Uterus (tissue), 4 donors: ENCODE results near the gene KIFC1. TPM values are rescaled to one million over a fixed set of nuclear protein-coding genes. Genes with fewer than 3 reads are reported as not detected.
"Not testable (repeated sequence)": the region's sequence is repeated elsewhere in the genome, so short reads cannot be mapped to it uniquely, and the experiment has no call there.

Experiments
- DNase-seq, 2 donors: peaks; one replicate each; pipeline ENCODE4 v3.0.0-alpha.2; 2019 to 2020
- H3K27ac ChIP-seq, 2 donors: fragments of 200-600 bp; sonication (generic); 1 replicate in 1 of 2; 2 replicates in 1 of 2; pipeline ENCODE4 v1.5.1; 2016 to 2018
- H3K27me3 ChIP-seq, 2 donors: fragments of 200-600 bp; sonication (generic); one replicate each; pipeline ENCODE4 v1.5.1; 2018 to 2019; ENCODE audit warnings: control low read depth in 1 of 2
- H3K36me3 ChIP-seq, 2 donors: fragments of 200-600 bp; sonication (generic); one replicate each; pipeline ENCODE4 v1.5.1; 2019; ENCODE audit warnings: control low read depth in 1 of 2
- H3K4me1 ChIP-seq, 2 donors: fragments of 200-600 bp; sonication (generic); one replicate each; pipeline ENCODE4 v1.5.1; 2018 to 2019; ENCODE audit warnings: control low read depth in 1 of 2
- H3K4me3 ChIP-seq, 2 donors: fragments of 200-600 bp; sonication (generic); 1 replicate in 1 of 2; 2 replicates in 1 of 2; pipeline ENCODE4 v1.5.1; 2018 to 2019; ENCODE audit warnings: mild to moderate bottlenecking in 1 of 2
- H3K9me3 ChIP-seq, 2 donors: fragments of 200-600 bp; sonication (generic); one replicate each; pipeline ENCODE4 v1.5.1; 2019; ENCODE audit warnings: control low read depth in 1 of 2
- POLR2A ChIP-seq, 2 donors: fragments of 450-650 bp; IDR thresholded peaks; one replicate each; pipeline ENCODE4 v1.6.1; 2016; ENCODE audit warnings: antibody characterized with exemption in 2 of 2, mild to moderate bottlenecking in 1 of 2, moderate library complexity in 1 of 2
- intact Hi-C: fragments of 100-400 bp; cut with DNase I; formaldehyde crosslinking; loops from one replicate; pipeline ENCODE4 v1.15.1; 2023; ENCODE audit warnings: low total_unique reads
- total RNA-seq, 4 donors: library from RNA; depleted of rRNA in 3 of 4; stranded (reverse); fragments of >200 nt in 3 of 4; gene quantifications; one replicate each; pipeline versions ENCODE4 v1.1.0 to v1.2.4, GENCODE V29; 2014 to 2023
- TF ChIP-seq, protein P1 (sequence below), 4 experiments: fragments of 200-600 bp in 2 of 4; fragments of 450-650 bp in 2 of 4; sonication (generic) in 2 of 4; IDR thresholded peaks; one replicate each; pipeline ENCODE4 v1.5.1; 2016 to 2019; ENCODE audit warnings: antibody characterized with exemption in 4 of 4, mild to moderate bottlenecking in 2 of 4, moderate library complexity in 1 of 4
- donor health status: DM: yes; HTN: yes; CAD: no.

Gene KIFC1
- total RNA-seq, 4 donors from 2014 or later = 1.8 to 20.0 TPM; not detected in 2

DNA sequence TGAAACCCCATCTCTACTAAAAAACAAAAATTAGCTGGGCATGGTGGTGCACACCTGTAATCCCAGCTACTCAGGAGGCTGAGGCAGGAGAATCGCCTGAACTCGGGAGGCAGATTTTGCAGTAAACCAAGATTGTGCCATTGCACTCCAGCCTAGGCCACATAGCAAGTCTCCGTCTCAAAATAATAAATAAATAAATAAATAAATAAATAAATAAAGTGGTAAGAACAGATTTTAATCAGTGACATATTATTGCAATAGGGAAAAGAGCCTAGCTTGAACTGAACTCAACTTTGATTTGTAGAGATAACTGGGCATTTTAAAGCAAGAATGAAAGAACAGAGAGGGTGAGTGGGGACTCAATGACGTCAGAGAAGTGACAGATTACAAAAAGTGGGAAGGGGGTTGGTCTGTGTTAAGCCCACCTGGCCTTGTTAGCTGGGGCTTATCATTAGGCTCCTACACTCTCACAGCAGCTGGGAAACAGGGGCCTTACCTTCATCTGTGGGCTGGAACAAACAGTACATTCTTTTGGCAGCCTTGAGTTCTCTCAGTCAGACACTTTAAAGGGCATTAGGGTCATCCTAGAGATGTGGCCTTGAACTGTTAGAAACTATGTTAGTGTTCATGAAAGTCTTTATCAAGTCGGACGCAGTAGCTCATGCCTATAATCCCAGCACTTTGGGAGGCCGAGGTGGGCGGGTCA is 24.5 kb upstream of the KIFC1 start:
- intact Hi-C loops = no loop called here
- H3K4me3 ChIP-seq = no peak overlapping the region
- no peaks in the 10 kb centered on the region for H3K36me3 ChIP-seq
- no peaks in the 10 kb centered on the region for H3K4me1 ChIP-seq
- DNase-seq = no peak
- H3K27me3 ChIP-seq = no peaks in the 10 kb centered on the region
- H3K9me3 ChIP-seq = no peaks in the 10 kb centered on the region
- TF ChIP-seq, protein P1, sequence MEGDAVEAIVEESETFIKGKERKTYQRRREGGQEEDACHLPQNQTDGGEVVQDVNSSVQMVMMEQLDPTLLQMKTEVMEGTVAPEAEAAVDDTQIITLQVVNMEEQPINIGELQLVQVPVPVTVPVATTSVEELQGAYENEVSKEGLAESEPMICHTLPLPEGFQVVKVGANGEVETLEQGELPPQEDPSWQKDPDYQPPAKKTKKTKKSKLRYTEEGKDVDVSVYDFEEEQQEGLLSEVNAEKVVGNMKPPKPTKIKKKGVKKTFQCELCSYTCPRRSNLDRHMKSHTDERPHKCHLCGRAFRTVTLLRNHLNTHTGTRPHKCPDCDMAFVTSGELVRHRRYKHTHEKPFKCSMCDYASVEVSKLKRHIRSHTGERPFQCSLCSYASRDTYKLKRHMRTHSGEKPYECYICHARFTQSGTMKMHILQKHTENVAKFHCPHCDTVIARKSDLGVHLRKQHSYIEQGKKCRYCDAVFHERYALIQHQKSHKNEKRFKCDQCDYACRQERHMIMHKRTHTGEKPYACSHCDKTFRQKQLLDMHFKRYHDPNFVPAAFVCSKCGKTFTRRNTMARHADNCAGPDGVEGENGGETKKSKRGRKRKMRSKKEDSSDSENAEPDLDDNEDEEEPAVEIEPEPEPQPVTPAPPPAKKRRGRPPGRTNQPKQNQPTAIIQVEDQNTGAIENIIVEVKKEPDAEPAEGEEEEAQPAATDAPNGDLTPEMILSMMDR (IDR thresholded peaks at IDR 0.05) = no peak
- no peak for TF ChIP-seq POLR2A (IDR thresholded peaks at IDR 0.05)
- H3K27ac ChIP-seq = no peak overlapping the region

DNA sequence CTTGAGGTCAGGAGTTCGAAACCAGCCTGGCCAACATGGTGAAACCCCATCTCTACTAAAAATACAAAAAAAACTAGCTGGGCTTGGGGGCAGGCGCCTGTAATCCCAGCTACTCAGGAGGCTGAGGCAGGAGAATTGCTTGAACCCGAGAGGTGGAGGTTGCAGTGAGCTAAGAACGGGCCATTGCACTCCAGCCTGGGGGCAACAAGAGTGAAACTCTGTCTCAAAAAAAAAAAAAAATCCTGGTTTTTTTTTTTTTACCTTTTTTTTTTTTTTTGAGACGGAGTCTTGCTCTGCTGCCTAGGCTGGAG is 24.0 kb upstream of the KIFC1 start:
- H3K27ac ChIP-seq, H3K4me3 ChIP-seq, H3K9me3 ChIP-seq, H3K4me1 ChIP-seq, DNase-seq, H3K36me3 ChIP-seq, intact Hi-C loops, H3K27me3 ChIP-seq: not testable (repeated sequence)

DNA sequence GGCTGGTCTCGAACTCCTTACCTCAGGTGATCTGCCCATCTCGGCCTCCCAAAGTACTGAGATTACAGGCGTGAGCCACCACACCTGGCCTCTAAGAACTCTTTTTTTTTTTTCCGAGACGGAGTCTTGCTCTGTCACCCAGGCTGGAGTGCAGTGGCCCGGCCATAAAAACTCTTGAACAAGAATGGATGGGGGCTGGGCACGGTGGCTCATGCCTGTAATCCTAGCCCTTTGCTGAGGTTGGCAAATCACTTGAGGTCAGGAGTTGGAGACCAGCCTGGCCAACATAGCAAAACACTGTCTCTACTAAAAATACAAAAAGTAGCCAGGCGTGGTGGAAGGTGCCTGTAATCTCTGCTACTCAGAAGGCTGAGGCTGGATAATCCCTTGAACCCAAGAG is 19.7 kb upstream of the KIFC1 start:
- peaks cover 0 to 13% of the 10 kb centered on the region in 2 donors for H3K4me1 ChIP-seq
- H3K9me3 ChIP-seq, DNase-seq, H3K36me3 ChIP-seq, intact Hi-C loops, H3K27ac ChIP-seq, H3K27me3 ChIP-seq, H3K4me3 ChIP-seq: not testable (repeated sequence)

DNA sequence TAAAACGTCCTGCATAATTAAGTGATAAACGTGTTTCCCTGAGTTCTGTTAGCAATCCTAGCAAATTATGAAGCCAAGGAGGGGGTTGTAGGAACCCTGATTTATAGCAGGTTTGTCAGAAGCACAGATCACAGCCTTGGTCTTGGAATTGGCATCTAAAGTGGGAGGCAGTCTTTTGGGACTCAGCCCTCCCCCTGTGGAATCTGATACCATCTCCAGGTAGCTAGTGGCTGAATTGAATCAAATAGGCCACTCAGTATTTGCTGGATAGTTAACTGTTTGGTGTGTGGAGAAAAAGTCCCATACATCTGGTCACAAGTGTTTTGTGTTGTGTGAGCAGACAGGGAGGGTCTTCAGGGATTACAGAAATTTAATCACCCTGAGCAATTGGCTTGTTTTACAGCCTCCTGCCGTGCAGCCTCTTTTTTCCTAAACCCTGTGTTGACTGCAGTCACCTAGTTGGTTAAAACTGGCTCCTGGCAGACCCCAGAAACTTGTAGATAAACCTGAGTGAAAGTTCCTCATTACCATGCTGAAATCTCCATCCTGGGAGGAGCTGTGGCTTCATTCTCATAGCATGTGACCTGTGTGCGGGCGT is 19.0 kb upstream of the KIFC1 start:
- TF ChIP-seq POLR2A (IDR thresholded peaks at IDR 0.05) = no peak
- TF ChIP-seq, protein P1 (IDR thresholded peaks at IDR 0.05) = no peak
- no peak overlapping the region for H3K4me3 ChIP-seq
- no peak overlapping the region for H3K27ac ChIP-seq
- intact Hi-C loops = no loop called here
- H3K27me3 ChIP-seq = no peaks in the 10 kb centered on the region
- no peaks in the 10 kb centered on the region for H3K9me3 ChIP-seq
- H3K36me3 ChIP-seq = no peaks in the 10 kb centered on the region
- H3K4me1 ChIP-seq = peaks cover 0 to 13% of the 10 kb centered on the region in 2 donors
- no peak for DNase-seq

DNA sequence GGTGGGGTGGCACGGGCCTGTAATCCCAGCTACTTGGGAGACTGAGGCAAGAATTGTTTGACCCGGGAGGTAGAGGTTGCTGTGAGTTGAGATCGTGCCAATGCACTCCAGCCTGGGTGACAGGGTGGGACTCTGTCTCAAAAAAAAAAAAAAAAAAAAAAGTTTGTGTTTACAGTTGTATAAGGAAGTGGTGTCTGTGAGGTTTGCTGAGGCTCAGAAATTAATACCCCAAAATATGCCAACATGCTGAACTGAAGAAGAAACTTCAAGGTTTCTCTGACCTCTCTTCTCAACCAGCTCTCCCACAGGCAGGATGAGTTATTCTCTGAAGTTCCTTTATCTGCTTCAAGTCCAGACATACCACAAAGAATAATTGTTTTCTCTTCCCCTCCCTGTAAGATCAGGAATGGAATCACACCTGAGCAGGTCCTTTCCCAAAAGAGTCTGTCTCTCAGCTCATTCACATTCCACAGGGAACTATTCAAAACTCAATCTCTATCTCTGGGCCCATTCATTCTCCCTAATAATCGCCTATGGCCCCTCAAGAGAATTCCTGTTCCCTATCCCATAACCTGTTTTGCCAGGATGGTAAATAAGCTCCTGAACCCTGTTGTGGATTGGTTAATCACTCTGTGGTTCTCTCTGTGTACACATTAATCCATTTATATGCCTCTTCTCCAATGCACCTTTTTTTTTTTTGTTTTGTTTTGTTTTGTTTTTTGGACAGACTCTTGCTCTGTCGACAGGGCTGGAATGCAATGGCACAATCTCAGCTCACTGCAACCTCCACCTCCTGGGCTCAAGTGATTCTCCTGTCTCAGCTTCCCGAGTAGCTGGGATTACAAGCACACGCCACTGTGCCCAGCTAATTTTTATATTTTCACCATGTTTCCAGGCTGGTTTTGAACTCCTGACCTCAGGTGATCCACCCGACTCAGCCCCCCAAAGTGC is 17.4 kb upstream of the KIFC1 start:
- Histone ChIP-seq H3K36me3 (no peaks in the 10 kb centered on the region), H3K27ac (peak overlapping the region; percentile 85 to 87), H3K27me3 (no peaks in the 10 kb centered on the region), H3K9me3 (no peaks in the 10 kb centered on the region), H3K4me1 (peaks cover 0 to 13% of the 10 kb centered on the region in 2 donors), H3K4me3 (no peak overlapping the region)
- no peak for DNase-seq
- intact Hi-C loops = no loop called here
- TF ChIP-seq, protein P1 (IDR thresholded peaks at IDR 0.05) = no peak
- TF ChIP-seq POLR2A (IDR thresholded peaks at IDR 0.05) = no peak
